Measurements from ENCODE around the gene TMEM164.

DNA sequence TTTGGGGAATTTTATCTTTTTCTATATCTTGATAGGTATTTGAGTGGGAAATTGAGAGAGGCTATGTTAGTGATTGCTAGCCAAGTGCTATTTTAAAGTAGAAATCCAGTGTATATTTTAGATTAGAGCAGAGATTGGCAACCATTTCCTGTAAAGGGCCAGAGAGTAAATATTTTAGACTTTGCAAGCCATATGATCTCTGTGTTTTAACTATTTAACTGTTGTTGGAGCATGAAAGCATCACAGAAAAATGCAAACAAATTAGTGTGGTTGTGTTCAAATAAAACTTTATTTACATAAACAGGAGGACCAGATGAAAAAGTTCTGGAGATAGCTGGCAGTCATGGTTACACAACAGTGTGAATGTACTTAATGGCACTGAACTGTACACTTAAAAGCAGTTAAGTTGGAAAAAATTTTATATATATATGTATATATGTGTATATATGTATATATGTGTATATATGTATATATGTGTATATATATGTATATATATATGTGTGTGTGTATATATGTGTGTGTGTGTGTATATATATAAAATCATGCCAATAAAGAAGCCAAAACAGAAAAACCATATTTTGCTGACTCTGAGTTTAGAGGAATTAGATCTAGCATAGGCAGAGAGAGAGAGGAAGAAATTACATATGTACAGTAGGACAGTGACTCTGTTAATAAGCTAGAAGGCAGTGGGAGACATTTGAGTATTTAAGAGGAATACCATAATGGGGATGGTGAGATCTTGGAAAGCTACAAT is 83.4 kb downstream of the TMEM164 start:
- TF ChIP-seq, protein P1, sequence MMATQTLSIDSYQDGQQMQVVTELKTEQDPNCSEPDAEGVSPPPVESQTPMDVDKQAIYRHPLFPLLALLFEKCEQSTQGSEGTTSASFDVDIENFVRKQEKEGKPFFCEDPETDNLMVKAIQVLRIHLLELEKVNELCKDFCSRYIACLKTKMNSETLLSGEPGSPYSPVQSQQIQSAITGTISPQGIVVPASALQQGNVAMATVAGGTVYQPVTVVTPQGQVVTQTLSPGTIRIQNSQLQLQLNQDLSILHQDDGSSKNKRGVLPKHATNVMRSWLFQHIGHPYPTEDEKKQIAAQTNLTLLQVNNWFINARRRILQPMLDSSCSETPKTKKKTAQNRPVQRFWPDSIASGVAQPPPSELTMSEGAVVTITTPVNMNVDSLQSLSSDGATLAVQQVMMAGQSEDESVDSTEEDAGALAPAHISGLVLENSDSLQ (IDR thresholded peaks at IDR 0.05): no peak
- no peak for TF ChIP-seq SUZ12 (IDR thresholded peaks at IDR 0.05)
- no peak for TF ChIP-seq TARDBP (IDR thresholded peaks at IDR 0.05)
- TF ChIP-seq FOXM1 (IDR thresholded peaks at IDR 0.05; ENCODE audit: borderline replicate concordance): no peak
- no peak for TF ChIP-seq SP1 (IDR thresholded peaks at IDR 0.05)
- no peak for TF ChIP-seq BHLHE40 (IDR thresholded peaks at IDR 0.05; ENCODE audit: borderline replicate concordance)
- no peak for TF ChIP-seq NFRKB (IDR thresholded peaks at IDR 0.05)
- TF ChIP-seq FOXA1 (IDR thresholded peaks at IDR 0.05): no peak
- TF ChIP-seq ELF4 (IDR thresholded peaks at IDR 0.05): no peak
- no peak for TF ChIP-seq L3MBTL2 (conservative IDR thresholded peaks at IDR 0.05)
- no peak for TF ChIP-seq CTBP1 (IDR thresholded peaks at IDR 0.05; ENCODE audit: borderline replicate concordance)
- no peak for TF ChIP-seq HDGF (IDR thresholded peaks at IDR 0.05; ENCODE audit: borderline replicate concordance)
- no peak for TF ChIP-seq LEF1 (IDR thresholded peaks at IDR 0.05; ENCODE audit: borderline replicate concordance)

Data from HEK293T (cell line).